Astrocyte (in vitro differentiated cells and primary cell): Measurements from ENCODE around the gene IFNLR1. TPM values are rescaled to one million over a fixed set of nuclear protein-coding genes. Genes with fewer than 3 reads are reported as not detected.

Experiments used
- DNase-seq: peaks from one replicate; pipeline ENCODE4 v3.0.0-alpha.2; 2010; ENCODE audit warnings: low read depth
- FAIRE-seq: peaks from 2 replicates; lab custom pipeline; 2011; peaks lifted over from hg19 to GRCh38; lab: Jason Lieb, UNC
- H2AFZ ChIP-seq: 2 replicates; pipeline ENCODE4 v1.6.0; 2012; ENCODE audit warnings: low read depth, low read length, inconsistent platforms
- H3K27ac ChIP-seq: 2 replicates; pipeline ENCODE4 v1.5.1; 2011; ENCODE audit warnings: low read depth, low read length, inconsistent platforms
- H3K27me3 ChIP-seq: 2 replicates; pipeline ENCODE4 v1.6.0; 2011; ENCODE audit warnings: low read length, inconsistent platforms; ENCODE audit not compliant: insufficient read depth
- H3K36me3 ChIP-seq: 2 replicates; pipeline ENCODE4 v1.5.1; 2011; ENCODE audit warnings: low read length, inconsistent platforms; ENCODE audit not compliant: insufficient read depth
- H3K4me1 ChIP-seq: 2 replicates; pipeline ENCODE4 v1.5.1; 2011; ENCODE audit warnings: low read length, inconsistent platforms; ENCODE audit not compliant: insufficient read depth
- H3K4me2 ChIP-seq: 2 replicates; pipeline ENCODE4 v1.6.0; 2012; ENCODE audit warnings: low read length, inconsistent platforms
- H3K4me3 ChIP-seq: 2 replicates; pipeline ENCODE4 v1.5.1; 2011; ENCODE audit warnings: low read depth, mild to moderate bottlenecking, low read length, inconsistent platforms; ENCODE audit not compliant: insufficient read depth
- H3K79me2 ChIP-seq: 2 replicates; pipeline ENCODE4 v1.6.0; 2012; ENCODE audit warnings: mild to moderate bottlenecking, low read length, inconsistent platforms; ENCODE audit not compliant: insufficient read depth
- H3K9ac ChIP-seq: 2 replicates; pipeline ENCODE4 v1.6.0; 2012; ENCODE audit warnings: mild to moderate bottlenecking, low read length, inconsistent platforms
- H3K9me3 ChIP-seq: 2 replicates; pipeline ENCODE4 v1.5.1; 2012; ENCODE audit warnings: low read depth, mild to moderate bottlenecking, low read length, inconsistent platforms; ENCODE audit not compliant: insufficient read depth
- H4K20me1 ChIP-seq: 2 replicates; pipeline ENCODE4 v1.6.0; 2012; ENCODE audit warnings: low read length, inconsistent platforms; ENCODE audit not compliant: insufficient read depth
- H3K27ac Mint-ChIP-seq: one replicate; pipeline ENCODE4 v1.8.0; 2021; ENCODE audit warnings: mild to moderate bottlenecking, mixed read lengths; ENCODE audit not compliant: unreplicated experiment
- H3K27me3 Mint-ChIP-seq: one replicate; pipeline ENCODE4 v1.8.0; 2021; ENCODE audit warnings: low read depth, mixed read lengths; ENCODE audit not compliant: unreplicated experiment
- H3K36me3 Mint-ChIP-seq: one replicate; pipeline ENCODE4 v1.8.0; 2021; ENCODE audit warnings: low read depth, mixed read lengths; ENCODE audit not compliant: unreplicated experiment
- H3K4me1 Mint-ChIP-seq: one replicate; pipeline ENCODE4 v1.8.0; 2021; ENCODE audit warnings: low read depth, mixed read lengths; ENCODE audit not compliant: unreplicated experiment
- H3K4me3 Mint-ChIP-seq: one replicate; pipeline ENCODE4 v1.8.0; 2021; ENCODE audit warnings: mild to moderate bottlenecking, moderate library complexity, mixed read lengths; ENCODE audit not compliant: unreplicated experiment
- H3K9me3 Mint-ChIP-seq: one replicate; pipeline ENCODE4 v1.8.0; 2021; ENCODE audit warnings: mild to moderate bottlenecking, mixed read lengths; ENCODE audit not compliant: unreplicated experiment
- EZH2 ChIP-seq: IDR thresholded peaks from 2 replicates; pipeline ENCODE4 v1.6.1; 2012; ENCODE audit warnings: mild to moderate bottlenecking, low read length, inconsistent platforms; ENCODE audit not compliant: insufficient read depth
- total RNA-seq: library from RNA; stranded (reverse); gene quantifications from 2 replicates; pipeline ENCODE4 v1.2.1, GENCODE V29; 2021
- TF ChIP-seq, protein P1 (sequence below): IDR thresholded peaks from 2 replicates; pipeline ENCODE4 v1.5.1; 2011; ENCODE audit warnings: low read depth, mild to moderate bottlenecking, inconsistent platforms, low read length, moderate library complexity; ENCODE audit not compliant: insufficient read depth

Gene IFNLR1
- total RNA-seq, 1 donor from 2014 or later = 1.5 TPM

DNA sequence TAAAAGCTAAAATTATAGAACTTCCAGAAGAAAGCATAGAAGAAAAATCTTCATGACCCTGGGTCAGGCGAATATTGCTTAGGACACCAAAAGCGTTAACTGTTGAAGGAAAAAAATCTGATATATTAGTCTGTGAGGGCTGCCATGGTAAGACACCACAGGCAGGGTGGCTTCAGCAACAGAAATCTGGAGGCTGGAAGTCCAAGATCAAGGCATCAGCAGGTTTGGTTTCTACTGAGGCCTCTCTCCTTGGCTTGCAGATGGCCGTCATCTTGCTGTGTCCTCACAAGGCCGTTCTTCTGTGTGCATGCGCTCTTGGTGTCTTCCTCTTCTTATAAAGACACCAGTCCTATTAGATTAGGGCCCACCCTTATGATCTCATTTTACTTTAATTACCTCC, 14.5 kb downstream of the IFNLR1 start:
- H3K4me1 Mint-ChIP-seq = peaks cover 2% of the 10 kb centered on the region
- H3K9me3 Mint-ChIP-seq = no peaks in the 10 kb centered on the region
- Histone ChIP-seq H2AFZ (no peak overlapping the region), H3K36me3 (no peaks in the 10 kb centered on the region), H3K4me1 (no peaks in the 10 kb centered on the region), H3K27me3 (peaks cover 14% of the 10 kb centered on the region), H3K9ac (no peak overlapping the region), H3K79me2 (no peaks in the 10 kb centered on the region), H4K20me1 (no peaks in the 10 kb centered on the region), H3K4me3 (no peak overlapping the region), H3K27ac (no peak overlapping the region), H3K4me2 (no peak overlapping the region), H3K9me3 (no peaks in the 10 kb centered on the region)
- no peaks in the 10 kb centered on the region for H3K27me3 Mint-ChIP-seq
- H3K27ac Mint-ChIP-seq = no peak overlapping the region
- FAIRE-seq (no peak), DNase-seq (no peak)
- no peaks in the 10 kb centered on the region for H3K36me3 Mint-ChIP-seq
- no peak overlapping the region for H3K4me3 Mint-ChIP-seq
- TF ChIP-seq EZH2 = no peak
- TF ChIP-seq, protein P1, sequence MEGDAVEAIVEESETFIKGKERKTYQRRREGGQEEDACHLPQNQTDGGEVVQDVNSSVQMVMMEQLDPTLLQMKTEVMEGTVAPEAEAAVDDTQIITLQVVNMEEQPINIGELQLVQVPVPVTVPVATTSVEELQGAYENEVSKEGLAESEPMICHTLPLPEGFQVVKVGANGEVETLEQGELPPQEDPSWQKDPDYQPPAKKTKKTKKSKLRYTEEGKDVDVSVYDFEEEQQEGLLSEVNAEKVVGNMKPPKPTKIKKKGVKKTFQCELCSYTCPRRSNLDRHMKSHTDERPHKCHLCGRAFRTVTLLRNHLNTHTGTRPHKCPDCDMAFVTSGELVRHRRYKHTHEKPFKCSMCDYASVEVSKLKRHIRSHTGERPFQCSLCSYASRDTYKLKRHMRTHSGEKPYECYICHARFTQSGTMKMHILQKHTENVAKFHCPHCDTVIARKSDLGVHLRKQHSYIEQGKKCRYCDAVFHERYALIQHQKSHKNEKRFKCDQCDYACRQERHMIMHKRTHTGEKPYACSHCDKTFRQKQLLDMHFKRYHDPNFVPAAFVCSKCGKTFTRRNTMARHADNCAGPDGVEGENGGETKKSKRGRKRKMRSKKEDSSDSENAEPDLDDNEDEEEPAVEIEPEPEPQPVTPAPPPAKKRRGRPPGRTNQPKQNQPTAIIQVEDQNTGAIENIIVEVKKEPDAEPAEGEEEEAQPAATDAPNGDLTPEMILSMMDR = no peak

DNA sequence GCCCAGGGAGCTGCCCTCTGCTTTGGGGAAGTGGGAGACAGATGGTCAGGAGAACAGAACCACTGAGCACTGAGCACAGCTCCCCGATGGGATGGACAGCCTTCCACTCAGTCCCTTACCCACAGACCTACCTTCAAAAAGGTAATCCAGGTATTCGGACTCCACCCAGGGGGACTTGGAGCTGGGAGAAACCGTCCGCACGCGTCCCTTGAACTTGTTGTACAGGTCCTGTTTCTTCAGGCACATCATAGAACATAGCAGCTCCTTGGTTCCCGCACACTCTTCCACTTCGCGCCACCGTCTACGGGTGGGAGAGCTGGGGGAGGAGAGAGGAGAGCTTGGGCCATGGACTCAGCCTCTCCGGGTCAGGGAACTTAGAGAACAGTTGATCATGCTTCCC, 17.8 kb downstream of the IFNLR1 start:
- no peak overlapping the region for H3K9ac ChIP-seq
- DNase-seq (no peak), FAIRE-seq (no peak)
- no peaks in the 10 kb centered on the region for H3K36me3 ChIP-seq
- Mint-ChIP-seq H3K27me3 (peaks cover 1% of the 10 kb centered on the region), H3K27ac (no peak overlapping the region), H3K4me3 (no peak overlapping the region), H3K4me1 (peaks cover 2% of the 10 kb centered on the region), H3K9me3 (no peaks in the 10 kb centered on the region), H3K36me3 (no peaks in the 10 kb centered on the region)
- H3K79me2 ChIP-seq = no peaks in the 10 kb centered on the region
- H3K27me3 ChIP-seq = peaks cover 17% of the 10 kb centered on the region
- H3K4me3 ChIP-seq = no peak overlapping the region
- no peak overlapping the region for H2AFZ ChIP-seq
- no peak for TF ChIP-seq EZH2
- TF ChIP-seq, protein P1 = no peak
- no peaks in the 10 kb centered on the region for H3K9me3 ChIP-seq
- H3K27ac ChIP-seq = no peak overlapping the region
- no peaks in the 10 kb centered on the region for H3K4me1 ChIP-seq
- H3K4me2 ChIP-seq = no peak overlapping the region
- H4K20me1 ChIP-seq = no peaks in the 10 kb centered on the region

DNA sequence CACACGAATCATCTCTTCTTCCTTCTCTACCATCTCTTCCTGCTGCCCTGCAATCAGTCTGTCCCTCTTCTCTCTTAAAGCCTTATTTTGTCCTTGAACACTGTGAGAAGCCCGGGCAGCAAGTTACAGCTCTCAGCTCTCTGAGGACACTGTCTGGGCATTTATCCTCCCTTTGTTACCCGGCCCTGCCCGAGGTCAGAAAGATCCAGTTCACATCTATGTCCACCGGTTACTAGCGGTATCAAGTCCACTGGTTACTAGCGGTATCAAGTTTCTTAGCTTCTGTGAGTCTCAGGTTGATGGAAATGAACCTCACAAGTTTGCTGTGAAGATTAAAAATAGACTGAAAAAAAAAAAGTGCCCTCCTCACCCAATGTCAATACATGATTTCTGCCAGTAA, 18.8 kb downstream of the IFNLR1 start:
- H3K4me3 ChIP-seq = no peak overlapping the region
- H3K4me1 ChIP-seq = no peaks in the 10 kb centered on the region
- H3K36me3 ChIP-seq = no peaks in the 10 kb centered on the region
- no peaks in the 10 kb centered on the region for H3K79me2 ChIP-seq
- no peak overlapping the region for H3K4me2 ChIP-seq
- no peaks in the 10 kb centered on the region for H3K9me3 ChIP-seq
- Mint-ChIP-seq H3K36me3 (no peaks in the 10 kb centered on the region), H3K27ac (no peak overlapping the region), H3K9me3 (no peaks in the 10 kb centered on the region), H3K4me3 (no peak overlapping the region), H3K4me1 (peaks cover 2% of the 10 kb centered on the region), H3K27me3 (peaks cover 1% of the 10 kb centered on the region)
- no peak overlapping the region for H3K9ac ChIP-seq
- H2AFZ ChIP-seq = no peak overlapping the region
- FAIRE-seq (no peak), DNase-seq (no peak)
- H3K27ac ChIP-seq = no peak overlapping the region
- peaks cover 17% of the 10 kb centered on the region for H3K27me3 ChIP-seq
- H4K20me1 ChIP-seq = no peaks in the 10 kb centered on the region
- TF ChIP-seq, protein P1 = no peak
- TF ChIP-seq EZH2 = no peak
